NOMO-1 treated with DMSO at 0.1 percent for 48 hours (cell line): ENCODE results near the gene YRDC.
A peak's percentile ranks its signal among the peaks of the same experiment; 100 is the strongest.
"Not testable (repeated sequence)": the region's sequence is repeated elsewhere in the genome, so short reads cannot be mapped to it uniquely, and the experiment has no call there.

Source experiments
- DNase-seq: peaks from one replicate; lab custom pipeline; 2025; ENCODE audit not compliant: unreplicated experiment; lab: John Stamatoyannopoulos, UW

The YRDC gene

DNA sequence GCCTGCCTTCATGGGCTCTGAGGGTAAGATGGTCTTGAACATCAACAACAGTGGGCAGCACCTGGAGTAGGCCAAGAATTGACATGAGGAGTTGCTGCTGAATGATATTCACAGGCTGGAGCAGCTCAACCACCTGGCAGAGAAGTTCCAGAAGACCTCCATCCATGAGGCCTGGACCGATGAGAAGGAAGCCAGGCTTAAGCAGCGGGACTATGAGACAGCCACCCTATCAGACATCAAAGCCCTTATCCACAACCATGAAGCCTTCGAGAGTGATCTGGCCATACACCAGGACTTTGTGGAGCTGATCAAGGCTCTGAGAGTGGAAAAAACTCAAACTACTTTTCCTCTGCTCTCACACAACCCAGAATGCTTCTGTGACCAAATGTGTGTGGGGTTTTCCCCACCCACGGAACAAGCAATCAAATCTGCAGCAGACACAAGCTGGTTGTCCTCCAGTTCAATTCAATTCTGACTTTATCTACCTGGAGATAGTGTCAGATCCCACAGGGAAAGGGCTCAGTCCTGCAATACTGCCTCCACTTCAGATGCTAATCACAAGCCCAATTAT is 31.0 kb downstream of the YRDC start:
- no peak for DNase-seq

DNA sequence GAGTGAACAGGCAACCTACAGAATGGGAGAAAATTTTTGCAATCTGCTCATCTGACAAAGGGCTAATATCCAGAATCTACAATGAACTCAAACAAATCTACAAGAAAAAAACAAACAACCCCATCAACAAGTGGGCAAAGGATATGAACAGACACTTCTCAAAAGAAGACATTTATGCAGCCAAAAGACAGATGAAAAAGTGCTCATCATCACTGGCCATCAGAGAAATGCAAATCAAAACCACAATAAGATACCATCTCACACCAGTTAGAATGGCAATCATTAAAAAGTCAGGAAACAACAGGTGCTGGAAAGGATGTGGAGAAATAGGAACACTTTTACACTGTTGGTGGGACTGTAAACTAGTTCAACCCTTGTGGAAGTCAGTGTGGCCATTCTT is 36.6 kb downstream of the YRDC start:
- not testable (repeated sequence) for DNase-seq

DNA sequence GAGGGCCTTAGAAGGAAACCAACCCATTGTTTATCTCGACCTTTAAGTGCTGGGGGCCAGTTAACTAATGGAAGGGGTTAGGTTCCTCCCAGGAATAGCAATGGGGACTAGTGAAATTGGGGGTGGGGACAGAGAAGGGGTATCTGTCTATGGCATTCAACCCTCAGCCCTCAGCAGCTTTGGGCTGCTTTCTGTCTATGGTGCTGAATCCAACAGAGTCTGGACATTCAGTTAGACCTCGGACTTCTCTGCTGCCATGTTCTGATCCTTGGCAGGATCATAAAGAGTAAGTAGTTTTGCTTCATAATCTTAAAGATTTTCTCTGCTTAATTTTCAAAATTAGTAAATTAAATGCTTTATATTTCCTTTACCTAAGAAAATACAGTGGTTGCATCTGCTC is 40.5 kb downstream of the YRDC start:
- DNase-seq, result no peak

DNA sequence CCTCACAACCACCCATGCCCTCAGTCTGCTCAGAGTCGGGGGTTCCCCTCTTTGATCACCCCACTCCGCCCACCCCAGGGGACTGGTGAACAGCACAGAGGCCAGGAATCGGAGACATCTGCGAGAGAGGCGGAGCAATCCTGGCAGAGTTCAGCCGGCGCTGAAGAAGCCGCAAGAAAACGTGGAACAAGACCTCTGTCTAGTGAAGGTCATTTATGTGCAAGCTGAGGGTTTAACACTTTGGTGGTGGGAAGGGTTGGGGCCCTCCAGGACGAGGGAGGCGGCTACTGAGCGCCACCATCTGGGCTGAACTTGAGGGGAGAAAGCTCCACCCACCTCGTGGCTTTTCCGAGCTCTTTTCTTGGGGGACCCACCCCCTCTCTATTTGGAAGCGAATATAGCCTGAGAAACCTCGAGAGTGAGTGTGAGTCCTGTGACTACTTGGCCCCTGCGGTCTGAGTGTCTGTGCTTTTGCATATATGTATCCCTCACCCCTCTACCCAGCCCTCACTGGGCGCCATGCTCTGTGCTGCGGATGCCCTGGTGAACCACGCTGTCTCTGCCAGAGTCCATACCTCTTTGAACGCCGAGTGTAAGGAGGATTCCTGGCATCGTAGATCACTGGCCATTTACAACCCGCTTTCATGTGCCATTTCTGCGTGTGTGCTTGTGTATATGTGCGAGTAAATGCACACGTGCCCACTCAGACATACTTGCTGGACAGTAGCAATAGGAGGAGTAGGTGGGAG is 41.9 kb downstream of the YRDC start:
- DNase-seq, result no peak

DNA sequence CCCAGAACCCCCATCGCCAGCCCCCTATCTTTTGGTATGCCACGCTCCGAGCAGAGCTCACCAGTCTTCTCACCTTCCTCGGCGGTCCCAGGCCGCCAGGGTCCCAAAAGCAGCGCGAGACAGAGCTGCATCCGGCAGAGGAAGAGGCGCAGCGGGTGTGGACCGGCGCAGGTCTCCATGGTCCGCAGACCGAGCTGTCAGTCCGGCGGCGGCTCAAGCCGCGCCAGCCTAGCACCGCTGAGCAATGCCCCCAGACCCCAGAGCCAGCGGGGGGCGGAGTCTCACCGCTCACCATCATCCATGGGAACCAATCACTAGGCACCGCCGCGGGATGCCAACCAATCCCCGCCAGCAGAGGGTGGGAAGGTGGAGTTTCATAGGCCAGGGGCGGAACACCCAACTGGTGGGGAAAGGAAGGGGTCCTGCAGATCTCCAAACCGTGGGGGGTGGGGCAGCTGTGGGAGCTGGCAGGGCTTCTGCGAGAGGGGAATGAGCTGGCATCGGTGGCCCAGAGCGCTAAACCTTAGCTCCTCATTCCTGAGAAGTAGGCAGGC is 43.0 kb downstream of the YRDC start, which contains the start of gene EPHA10:
EPHA10 (minus strand) TSS at position 233 of the 554 bp plus-strand sequence; CDS start at position 179, 54 bp downstream.
- DNase-seq, result no peak

DNA sequence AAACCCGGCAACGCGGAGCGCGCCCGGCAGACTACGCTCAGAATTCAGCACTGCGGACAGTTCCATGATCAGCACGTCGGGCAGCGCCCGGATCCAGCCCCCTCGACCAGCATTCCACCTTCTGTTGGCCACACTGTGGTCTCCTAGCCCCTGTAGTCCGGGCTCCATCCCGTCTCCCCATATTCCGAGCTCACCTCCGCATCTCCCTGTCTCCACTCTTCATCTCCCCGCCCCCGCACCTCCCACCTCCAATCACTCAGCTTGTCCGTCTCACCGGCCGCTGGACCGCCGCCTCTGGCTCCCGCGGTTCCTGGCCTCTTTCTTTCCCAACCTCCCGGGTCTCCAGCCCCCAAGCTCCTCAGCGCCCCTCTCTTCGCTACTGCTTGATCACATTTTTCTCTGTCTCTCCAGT is 43.6 kb downstream of the YRDC start:
- peak; percentile 13 for DNase-seq

DNA sequence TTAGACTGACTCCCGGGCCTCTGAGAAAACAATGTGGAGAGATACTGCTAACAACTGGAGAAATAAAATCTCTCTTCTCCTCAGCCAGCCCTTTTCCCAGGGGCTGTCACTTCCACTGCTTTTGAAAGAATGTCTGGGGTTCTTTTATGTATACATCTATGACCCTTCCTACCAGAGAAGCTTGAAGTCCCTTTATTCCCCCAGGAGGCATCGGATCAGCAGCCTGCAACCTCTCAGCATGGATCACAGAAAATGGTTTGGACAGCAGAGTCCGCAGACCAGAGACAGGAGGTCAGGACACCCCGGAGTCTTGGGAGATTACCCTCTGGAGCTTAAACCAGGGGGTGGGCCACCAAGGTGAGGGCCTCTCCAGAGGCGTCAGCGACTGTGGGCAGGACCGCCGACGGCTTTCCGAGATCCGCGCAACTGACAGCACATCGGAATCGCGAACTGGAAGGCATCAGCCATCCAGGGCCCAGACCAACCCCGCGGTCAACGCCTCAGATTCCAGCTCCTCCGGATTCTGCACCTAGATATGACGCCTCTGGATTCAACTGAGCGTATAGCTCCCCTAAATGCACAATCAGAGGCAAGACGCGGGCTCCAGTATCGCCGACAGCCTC is 44.1 kb downstream of the YRDC start:
- no peak for DNase-seq

DNA sequence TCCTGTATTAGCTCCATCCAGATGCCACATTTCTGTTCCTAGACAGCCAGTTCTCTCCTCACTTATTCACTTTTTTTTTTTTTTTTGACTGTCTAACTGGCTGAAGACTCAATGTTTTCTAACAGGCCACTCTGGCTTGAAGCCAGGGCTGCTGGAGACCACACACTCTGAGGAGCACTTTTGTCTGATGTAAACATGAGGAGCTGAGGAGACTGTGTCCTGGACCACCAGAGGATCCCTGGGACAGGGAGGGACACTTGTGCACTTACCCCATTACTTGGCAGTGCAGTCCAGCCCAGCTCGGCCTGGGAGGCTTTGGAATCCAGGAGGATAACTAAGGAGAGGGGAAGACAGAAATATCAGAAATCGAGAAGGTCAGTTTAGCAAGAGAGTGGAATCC is 45.5 kb downstream of the YRDC start:
- no peak for DNase-seq

DNA sequence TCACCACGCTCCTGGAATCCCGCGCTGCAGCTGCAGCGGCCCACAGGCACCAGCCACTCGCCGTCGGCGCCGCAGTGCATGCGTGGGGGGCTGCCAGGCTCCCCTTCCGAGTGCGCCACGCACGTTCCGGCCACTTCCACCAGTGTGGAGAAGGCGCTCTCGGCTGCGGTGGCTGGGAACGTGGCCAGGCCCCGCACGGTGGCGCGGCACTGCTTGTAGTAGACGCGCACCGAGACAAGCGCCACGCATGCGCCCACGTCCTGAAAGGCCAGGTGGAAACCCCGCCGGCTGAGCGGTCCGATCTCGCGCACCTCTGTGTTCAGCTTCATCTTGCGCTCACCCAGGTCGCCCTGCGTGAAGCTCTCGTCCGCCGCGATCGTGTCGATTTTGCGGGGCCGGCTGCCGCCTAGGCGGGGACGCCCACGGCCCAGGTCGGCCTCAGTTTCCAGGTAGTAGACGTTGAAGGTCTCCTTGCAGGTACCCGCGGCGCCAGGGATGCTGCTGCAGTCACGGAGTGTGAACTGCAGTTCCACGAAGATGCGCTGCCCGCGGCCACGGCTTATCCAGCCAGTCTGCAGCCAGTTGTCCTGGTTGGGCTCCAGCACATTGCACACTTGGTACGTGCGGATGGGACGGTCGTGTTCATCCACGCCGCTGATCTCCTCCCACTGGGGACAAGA is 46.5 kb downstream of the YRDC start:
- no peak for DNase-seq

DNA sequence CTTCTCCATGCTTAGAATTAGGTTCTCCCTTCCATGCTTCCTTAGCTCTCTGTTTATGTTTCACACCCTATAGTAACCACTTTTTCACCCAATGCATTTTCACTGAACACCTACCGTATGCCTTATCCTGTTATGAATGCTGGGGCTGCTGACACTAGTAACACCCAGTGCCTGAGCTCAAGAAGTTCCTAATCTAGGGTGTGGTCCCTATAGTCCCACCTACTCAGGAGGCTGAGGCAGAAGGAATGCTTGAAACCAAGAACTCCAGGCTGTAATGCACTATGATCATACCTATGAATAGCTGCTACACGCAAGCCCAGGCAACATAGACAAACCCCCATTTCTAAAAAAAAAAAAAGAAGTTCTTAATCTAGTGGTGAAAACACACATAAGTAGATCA is 48.6 kb downstream of the YRDC start:
- no peak for DNase-seq

DNA sequence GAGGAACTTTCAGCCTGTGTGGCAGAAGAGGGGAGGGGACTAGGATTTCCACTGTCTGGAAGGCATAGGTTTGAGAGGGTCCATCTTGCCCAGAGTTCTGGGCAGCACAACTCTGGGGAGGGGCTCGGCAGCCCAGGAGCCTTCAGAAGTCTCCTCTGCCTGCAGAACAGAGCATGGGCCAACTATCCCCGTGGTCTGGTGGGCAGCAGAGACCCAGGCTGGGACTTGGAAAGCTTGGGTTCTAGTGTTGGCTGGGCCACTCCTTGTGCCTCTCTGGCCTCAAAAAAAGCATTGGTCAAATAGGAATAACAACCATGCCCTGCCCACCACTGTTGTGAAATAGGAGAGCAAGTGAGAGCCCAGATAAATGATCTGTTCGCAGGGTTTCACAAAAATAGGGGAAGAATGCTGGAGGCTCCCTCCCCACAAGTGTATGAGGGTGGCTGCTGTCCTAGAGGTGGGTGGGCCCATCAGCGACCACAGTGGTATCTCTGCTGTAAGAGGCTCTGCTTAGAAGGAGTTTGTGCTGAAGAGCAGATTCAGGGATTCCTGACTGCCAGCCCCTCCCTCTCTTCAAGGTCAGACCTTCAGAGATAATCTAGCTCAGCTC is 52.0 kb downstream of the YRDC start:
- peak; percentile 8 for DNase-seq

DNA sequence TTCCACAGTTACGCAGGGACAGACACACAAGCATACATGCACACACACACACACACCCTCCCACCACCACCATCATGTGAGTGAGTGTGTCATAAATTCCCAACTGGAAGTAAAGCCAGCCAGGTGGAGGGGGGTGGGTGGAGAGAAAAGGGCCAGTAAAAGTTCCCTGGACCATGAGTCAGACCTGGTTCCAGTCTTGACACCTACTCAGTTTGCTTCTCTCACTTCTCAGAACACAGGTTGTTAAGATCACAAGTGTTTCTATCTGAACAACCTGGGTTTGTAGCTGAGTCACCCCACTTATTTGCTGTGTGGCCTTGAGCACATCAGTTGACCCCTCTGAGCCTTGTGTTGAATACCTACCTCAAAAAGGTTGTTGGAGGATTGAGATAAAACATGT is 52.7 kb downstream of the YRDC start:
- DNase-seq, result peak; percentile 10

DNA sequence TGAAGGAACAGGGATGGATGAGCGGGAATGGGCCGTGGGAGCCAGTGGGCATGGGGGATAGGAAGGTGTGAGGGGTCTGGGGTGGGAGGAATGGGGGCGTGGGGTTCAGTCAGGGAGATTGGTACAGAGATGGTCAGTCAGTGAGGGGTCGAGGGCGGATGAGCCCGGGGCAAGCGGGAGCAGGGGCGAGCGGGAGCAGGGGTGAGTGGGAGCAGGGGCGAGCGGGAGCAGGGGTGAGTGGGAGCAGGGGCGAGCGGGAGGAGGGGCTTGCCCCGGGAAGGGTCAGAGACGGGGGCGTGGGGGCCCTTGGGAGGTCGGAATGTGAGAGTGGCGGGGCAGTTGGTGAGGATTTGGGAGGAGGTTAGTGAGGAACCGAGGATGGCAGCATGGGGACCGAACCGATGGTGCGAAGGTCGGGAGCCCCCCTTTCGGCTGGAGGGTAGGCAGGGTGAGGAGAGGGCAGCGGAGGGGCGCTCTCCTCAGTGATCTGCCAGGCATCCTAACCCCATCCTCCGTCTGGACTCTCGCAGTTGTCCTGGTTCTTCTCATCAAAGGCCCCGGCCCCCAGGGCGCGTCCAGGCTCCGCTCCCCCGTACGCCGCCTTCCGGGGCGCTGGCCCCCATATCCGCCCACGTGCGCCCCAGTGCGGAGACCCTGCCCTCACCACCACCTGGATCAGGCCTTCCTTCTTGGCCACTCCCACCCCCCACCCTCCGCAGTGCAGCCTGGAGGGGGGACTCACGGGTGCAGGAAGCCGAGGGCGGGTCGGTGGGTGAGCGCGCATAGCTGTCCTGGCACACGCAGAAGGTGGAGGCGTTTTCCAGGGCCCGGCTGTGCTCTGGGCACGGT is 54.3 kb downstream of the YRDC start:
- no peak for DNase-seq
